HepG2 (cell line): ENCODE results near the gene GDE1. TPM values are rescaled to one million over a fixed set of nuclear protein-coding genes. Genes with fewer than 3 reads are reported as not detected.
A peak's percentile ranks its signal among the peaks of the same experiment; 100 is the strongest.

Experiments used
- CHD4 ChIP-seq: fragments of 200-600 bp; sonication (generic); IDR thresholded peaks from 2 replicates; pipeline ENCODE4 v1.7.0; 2017; ENCODE audit warnings: mild to moderate bottlenecking, low read length, borderline replicate concordance
- ELF4 ChIP-seq: sonication (generic); formaldehyde crosslinking; IDR thresholded peaks from 2 replicates; pipeline ENCODE4 v1.5.0; 2020; ENCODE audit warnings: missing genetic modification reagents, mild to moderate bottlenecking, moderate library complexity, borderline replicate concordance
- HDAC2 ChIP-seq: sonication (generic); formaldehyde crosslinking; IDR thresholded peaks from 2 replicates; pipeline ENCODE4 v1.4.0; 2020; ENCODE audit warnings: missing genetic modification reagents
- HOXD1 ChIP-seq: sonication (generic); formaldehyde crosslinking; IDR thresholded peaks from 2 replicates; pipeline ENCODE4 v1.5.0; 2020; ENCODE audit warnings: missing genetic modification reagents
- KDM4B ChIP-seq: sonication (generic); formaldehyde crosslinking; IDR thresholded peaks from 2 replicates; pipeline ENCODE4 v1.4.0; 2020; ENCODE audit warnings: missing genetic modification reagents
- KLF12 ChIP-seq: sonication (generic); formaldehyde crosslinking; IDR thresholded peaks from 2 replicates; pipeline ENCODE4 v1.4.0; 2020; ENCODE audit warnings: missing genetic modification reagents, borderline replicate concordance
- MIER3 ChIP-seq: IDR thresholded peaks from 2 replicates; pipeline ENCODE4 v1.6.1; 2016; ENCODE audit warnings: missing compliant biosample characterization, borderline replicate concordance
- RARG ChIP-seq: sonication (generic); formaldehyde crosslinking; IDR thresholded peaks from 2 replicates; pipeline ENCODE4 v1.4.0; 2020; ENCODE audit warnings: low read depth, mild to moderate bottlenecking, missing genetic modification reagents
- SKI ChIP-seq: fragments of 450-650 bp; IDR thresholded peaks from one replicate; pipeline ENCODE4 v1.6.1; 2018; ENCODE audit warnings: mild to moderate bottlenecking; ENCODE audit not compliant: partially characterized antibody
- STAT5B ChIP-seq: sonication (generic); formaldehyde crosslinking; IDR thresholded peaks from 2 replicates; pipeline ENCODE4 v1.4.0; 2020; ENCODE audit warnings: missing genetic modification reagents
- TBL1XR1 ChIP-seq: fragments of 150-350 bp; IDR thresholded peaks from 2 replicates; pipeline ENCODE4 v1.6.1; 2014; ENCODE audit warnings: borderline replicate concordance, low read length; ENCODE audit not compliant: partially characterized antibody
- YY1 ChIP-seq: IDR thresholded peaks from 2 replicates; pipeline ENCODE4 v1.6.1; 2011; ENCODE audit warnings: low read length, low read depth, moderate library complexity, mild to moderate bottlenecking; ENCODE audit not compliant: insufficient read depth, insufficient replicate concordance
- ZNF205 ChIP-seq: IDR thresholded peaks from 2 replicates; pipeline ENCODE4 v1.6.1; 2018; ENCODE audit warnings: missing biosample characterization, missing genetic modification reagents
- ZNF224 ChIP-seq: sonication (generic); formaldehyde crosslinking; IDR thresholded peaks from 2 replicates; pipeline ENCODE4 v1.5.0; 2020; ENCODE audit warnings: mild to moderate bottlenecking, missing genetic modification reagents
- ZNF510 ChIP-seq: sonication (generic); formaldehyde crosslinking; IDR thresholded peaks from 2 replicates; pipeline ENCODE4 v1.4.0; 2020; ENCODE audit warnings: low read depth, mild to moderate bottlenecking, missing genetic modification reagents
- ZNF652 ChIP-seq: IDR thresholded peaks from 2 replicates; pipeline ENCODE4 v1.6.1; 2016; ENCODE audit warnings: low read depth, borderline replicate concordance
- ZNF772 ChIP-seq: sonication (generic); formaldehyde crosslinking; IDR thresholded peaks from 2 replicates; pipeline ENCODE4 v1.5.0; 2020; ENCODE audit warnings: mild to moderate bottlenecking, missing genetic modification reagents
- ZNF776 ChIP-seq: sonication (generic); formaldehyde crosslinking; IDR thresholded peaks from 2 replicates; pipeline ENCODE4 v1.4.0; 2020; ENCODE audit warnings: mild to moderate bottlenecking, missing genetic modification reagents
- polyA plus RNA-seq, 8 experiments: library from polyadenylated mRNA; depleted of rRNA in 3 of 8; stranded (reverse) in 7 of 8; unstranded in 1 of 8; fragments of >200 nt; fragmentation: Illumina TruSeq in 4 of 8; extraction: Trizol in 4 of 8; gene quantifications; 2 replicates each; pipeline versions ENCODE4 v1.2.1 to v1.2.3, GENCODE V29; 2011 to 2016; ENCODE audit warnings: low read depth in 4 of 8, missing spikeins in 1 of 8, mixed read lengths in 1 of 8; ENCODE audit not compliant: insufficient read depth in 1 of 8
- total RNA-seq, 5 experiments: library from RNA; depleted of rRNA; stranded (reverse); fragments of >200 nt; fragmentation: Illumina TruSeq; extraction: Trizol; gene quantifications; 2 replicates each; pipeline ENCODE4 v1.2.3, GENCODE V29; 2016; ENCODE audit warnings: low read depth in 1 of 5
- TF ChIP-seq, protein P1 (sequence below): sonication (generic); formaldehyde crosslinking; IDR thresholded peaks from 2 replicates; pipeline ENCODE4 v1.4.0; 2020; ENCODE audit warnings: missing genetic modification reagents
- TF ChIP-seq, protein P2 (sequence below): sonication (generic); formaldehyde crosslinking; IDR thresholded peaks from 2 replicates; pipeline ENCODE4 v1.5.1; 2020; ENCODE audit warnings: mild to moderate bottlenecking, missing genetic modification reagents, moderate library complexity
- TF ChIP-seq, protein P3 (sequence below): sonication (generic); formaldehyde crosslinking; IDR thresholded peaks from 2 replicates; pipeline ENCODE4 v1.4.0; 2020; ENCODE audit warnings: mild to moderate bottlenecking, missing genetic modification reagents
- TF ChIP-seq, protein P4 (sequence below): sonication (generic); formaldehyde crosslinking; IDR thresholded peaks from 2 replicates; pipeline ENCODE4 v1.5.0; 2020; ENCODE audit warnings: missing genetic modification reagents, mild to moderate bottlenecking, borderline replicate concordance

Gene GDE1
- total and polyA plus RNA-seq, 2 of the 13 experiments (the other 11 are each of a cell fraction or from before 2014, with no cell fraction given): 35.9 to 59.0 TPM

DNA sequence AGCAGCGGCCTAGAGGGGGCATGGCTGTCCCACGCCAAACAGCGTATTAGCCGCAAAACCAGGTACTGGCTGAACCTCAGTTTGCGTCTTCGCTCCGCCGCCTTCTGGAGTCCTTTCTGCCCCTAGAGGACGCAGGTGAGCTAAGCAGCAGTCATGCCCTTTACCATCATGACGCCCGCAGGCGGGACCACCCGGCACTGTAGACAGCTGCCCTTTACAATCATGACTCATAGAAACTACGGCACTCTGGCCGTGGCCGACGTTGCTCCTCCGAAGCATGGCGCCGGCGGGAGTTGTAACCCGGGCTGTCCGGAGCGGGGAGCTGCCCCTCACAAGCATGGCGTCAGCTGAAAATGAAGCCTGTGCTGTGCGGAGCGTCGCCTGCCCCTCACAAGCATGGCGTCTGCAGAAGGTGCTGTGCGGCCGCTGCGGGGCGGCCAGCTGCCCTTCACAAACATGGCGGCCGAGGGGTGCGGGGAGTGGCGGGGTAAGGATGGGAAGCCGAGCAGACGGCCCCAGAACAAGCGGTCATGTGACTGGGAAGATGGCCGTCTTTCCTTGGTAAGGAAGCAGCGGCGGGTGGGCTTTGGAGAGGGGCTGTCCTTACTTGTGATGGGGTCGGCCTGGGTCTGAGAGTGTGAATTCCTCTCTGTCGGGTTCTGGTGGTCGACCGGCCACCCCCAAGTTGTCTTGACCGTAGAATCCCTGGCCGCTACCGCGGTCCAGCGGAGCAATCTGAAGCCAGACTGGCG lies 33.5 kb upstream of the GDE1 start, which contains the start of gene VPS35L (continued):
- TF ChIP-seq, protein P1, sequence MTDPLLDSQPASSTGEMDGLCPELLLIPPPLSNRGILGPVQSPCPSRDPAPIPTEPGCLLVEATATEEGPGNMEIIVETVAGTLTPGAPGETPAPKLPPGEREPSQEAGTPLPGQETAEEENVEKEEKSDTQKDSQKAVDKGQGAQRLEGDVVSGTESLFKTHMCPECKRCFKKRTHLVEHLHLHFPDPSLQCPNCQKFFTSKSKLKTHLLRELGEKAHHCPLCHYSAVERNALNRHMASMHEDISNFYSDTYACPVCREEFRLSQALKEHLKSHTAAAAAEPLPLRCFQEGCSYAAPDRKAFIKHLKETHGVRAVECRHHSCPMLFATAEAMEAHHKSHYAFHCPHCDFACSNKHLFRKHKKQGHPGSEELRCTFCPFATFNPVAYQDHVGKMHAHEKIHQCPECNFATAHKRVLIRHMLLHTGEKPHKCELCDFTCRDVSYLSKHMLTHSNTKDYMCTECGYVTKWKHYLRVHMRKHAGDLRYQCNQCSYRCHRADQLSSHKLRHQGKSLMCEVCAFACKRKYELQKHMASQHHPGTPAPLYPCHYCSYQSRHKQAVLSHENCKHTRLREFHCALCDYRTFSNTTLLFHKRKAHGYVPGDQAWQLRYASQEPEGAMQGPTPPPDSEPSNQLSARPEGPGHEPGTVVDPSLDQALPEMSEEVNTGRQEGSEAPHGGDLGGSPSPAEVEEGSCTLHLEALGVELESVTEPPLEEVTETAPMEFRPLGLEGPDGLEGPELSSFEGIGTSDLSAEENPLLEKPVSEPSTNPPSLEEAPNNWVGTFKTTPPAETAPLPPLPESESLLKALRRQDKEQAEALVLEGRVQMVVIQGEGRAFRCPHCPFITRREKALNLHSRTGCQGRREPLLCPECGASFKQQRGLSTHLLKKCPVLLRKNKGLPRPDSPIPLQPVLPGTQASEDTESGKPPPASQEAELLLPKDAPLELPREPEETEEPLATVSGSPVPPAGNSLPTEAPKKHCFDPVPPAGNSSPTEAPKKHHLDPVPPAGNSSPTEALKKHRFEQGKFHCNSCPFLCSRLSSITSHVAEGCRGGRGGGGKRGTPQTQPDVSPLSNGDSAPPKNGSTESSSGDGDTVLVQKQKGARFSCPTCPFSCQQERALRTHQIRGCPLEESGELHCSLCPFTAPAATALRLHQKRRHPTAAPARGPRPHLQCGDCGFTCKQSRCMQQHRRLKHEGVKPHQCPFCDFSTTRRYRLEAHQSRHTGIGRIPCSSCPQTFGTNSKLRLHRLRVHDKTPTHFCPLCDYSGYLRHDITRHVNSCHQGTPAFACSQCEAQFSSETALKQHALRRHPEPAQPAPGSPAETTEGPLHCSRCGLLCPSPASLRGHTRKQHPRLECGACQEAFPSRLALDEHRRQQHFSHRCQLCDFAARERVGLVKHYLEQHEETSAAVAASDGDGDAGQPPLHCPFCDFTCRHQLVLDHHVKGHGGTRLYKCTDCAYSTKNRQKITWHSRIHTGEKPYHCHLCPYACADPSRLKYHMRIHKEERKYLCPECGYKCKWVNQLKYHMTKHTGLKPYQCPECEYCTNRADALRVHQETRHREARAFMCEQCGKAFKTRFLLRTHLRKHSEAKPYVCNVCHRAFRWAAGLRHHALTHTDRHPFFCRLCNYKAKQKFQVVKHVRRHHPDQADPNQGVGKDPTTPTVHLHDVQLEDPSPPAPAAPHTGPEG (CRISPR knock-in tag): peak; percentile 67; the same call in 1 of the 2 replicates
- TF ChIP-seq TBL1XR1 (peak; percentile 68), ZNF224 (peak; percentile 95), ZNF205 (CRISPR knock-in tag) (peak; percentile 63), SKI (peak; percentile 68), ZNF776 (CRISPR knock-in tag) (peak; percentile 79; the same call in 1 of the 2 replicates), HOXD1 (CRISPR knock-in tag) (no peak; the same call in 1 of the 2 replicates), KDM4B (CRISPR knock-in tag) (peak; percentile 48), STAT5B (peak; percentile 35; the same call in 1 of the 2 replicates), ELF4 (CRISPR knock-in tag) (no peak), KLF12 (CRISPR knock-in tag) (no peak; the same call in 1 of the 2 replicates), ZNF510 (CRISPR knock-in tag) (no peak), YY1 (peak; percentile 100), HDAC2 (CRISPR knock-in tag) (peak; percentile 78), CHD4 (no peak), ZNF772 (CRISPR knock-in tag) (peak; percentile 93; the same call in 1 of the 2 replicates), RARG (CRISPR knock-in tag) (no peak), ZNF652 (CRISPR knock-in tag) (0 out of 2 replicates have a peak, but pooled peaks have one; percentile 6), MIER3 (CRISPR knock-in tag) (peak; percentile 92; the same call in 1 of the 2 replicates)
- TF ChIP-seq, protein P2, sequence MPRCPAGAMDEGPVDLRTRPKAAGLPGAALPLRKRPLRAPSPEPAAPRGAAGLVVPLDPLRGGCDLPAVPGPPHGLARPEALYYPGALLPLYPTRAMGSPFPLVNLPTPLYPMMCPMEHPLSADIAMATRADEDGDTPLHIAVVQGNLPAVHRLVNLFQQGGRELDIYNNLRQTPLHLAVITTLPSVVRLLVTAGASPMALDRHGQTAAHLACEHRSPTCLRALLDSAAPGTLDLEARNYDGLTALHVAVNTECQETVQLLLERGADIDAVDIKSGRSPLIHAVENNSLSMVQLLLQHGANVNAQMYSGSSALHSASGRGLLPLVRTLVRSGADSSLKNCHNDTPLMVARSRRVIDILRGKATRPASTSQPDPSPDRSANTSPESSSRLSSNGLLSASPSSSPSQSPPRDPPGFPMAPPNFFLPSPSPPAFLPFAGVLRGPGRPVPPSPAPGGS (CRISPR knock-in tag): peak; percentile 92; the same call in 1 of the 2 replicates
- TF ChIP-seq, protein P3, sequence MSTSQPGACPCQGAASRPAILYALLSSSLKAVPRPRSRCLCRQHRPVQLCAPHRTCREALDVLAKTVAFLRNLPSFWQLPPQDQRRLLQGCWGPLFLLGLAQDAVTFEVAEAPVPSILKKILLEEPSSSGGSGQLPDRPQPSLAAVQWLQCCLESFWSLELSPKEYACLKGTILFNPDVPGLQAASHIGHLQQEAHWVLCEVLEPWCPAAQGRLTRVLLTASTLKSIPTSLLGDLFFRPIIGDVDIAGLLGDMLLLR (CRISPR knock-in tag): peak; percentile 83
- TF ChIP-seq, protein P4, sequence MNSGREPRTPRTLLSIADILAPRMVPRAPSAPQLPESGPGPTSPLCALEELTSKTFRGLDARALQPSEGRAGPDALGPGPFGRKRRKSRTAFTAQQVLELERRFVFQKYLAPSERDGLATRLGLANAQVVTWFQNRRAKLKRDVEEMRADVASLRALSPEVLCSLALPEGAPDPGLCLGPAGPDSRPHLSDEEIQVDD: peak; percentile 77; the same call in 1 of the 2 replicates
